Body of pancreas (tissue), 4 donors: ENCODE results near the gene TMEM97.

ENCODE experiments used
- CTCF ChIP-seq, 7 experiments: fragments of 450-650 bp in 4 of 7; fragments of 200-600 bp in 3 of 7; sonication (generic) in 3 of 7; IDR thresholded peaks; one replicate each; pipeline ENCODE4 v1.5.1; 2016 to 2019; ENCODE audit warnings: antibody characterized with exemption in 7 of 7
- POLR2A ChIP-seq, 3 donors: fragments of 450-650 bp; IDR thresholded peaks; one replicate each; pipeline ENCODE4 v1.6.1; 2016; ENCODE audit warnings: antibody characterized with exemption in 3 of 3, mild to moderate bottlenecking in 2 of 3

GRCh38 chr17:28334171-28334570, 15.2 kb downstream of the TMEM97 start:
- TF ChIP-seq CTCF (IDR thresholded peaks at IDR 0.05) (no peak), POLR2A (IDR thresholded peaks at IDR 0.05) (no peak)
